ENCODE results near the gene TCERG1. TPM values are rescaled to one million over a fixed set of nuclear protein-coding genes. Genes with fewer than 3 reads are reported as not detected.
A peak's percentile ranks its signal among the peaks of the same experiment; 100 is the strongest.

Gene TCERG1
- total and polyA plus RNA-seq, 9 of the 15 experiments (the other 6 are each of a cell fraction or from before 2014, with no cell fraction given): 50.3 to 148 (median 119) TPM

DNA sequence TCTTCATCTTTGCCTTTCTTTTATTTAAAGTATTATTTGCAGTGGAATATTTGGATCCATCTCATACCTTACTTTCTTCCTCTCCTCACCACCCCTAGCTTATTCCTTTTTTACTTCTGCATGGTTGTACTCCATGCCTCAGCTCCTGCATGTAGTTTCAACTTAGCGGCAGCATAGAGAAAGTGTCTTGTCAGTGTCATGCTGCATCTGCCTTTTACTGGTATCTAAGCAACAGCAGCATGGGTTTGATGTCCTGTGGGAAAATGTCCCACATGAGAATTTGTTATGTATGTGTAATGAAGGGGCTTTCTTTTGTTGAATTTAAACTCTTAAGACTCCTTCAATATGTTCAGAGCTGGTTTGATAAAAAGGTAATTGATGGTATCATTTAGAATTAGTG, 20.6 kb downstream of the TCERG1 start:
- H3K4me2 ChIP-seq (ENCODE audit: insufficient read depth, low read length): no peak overlapping the region
- FAIRE-seq (no peak), DNase-seq (ENCODE audit: extremely low read depth in 1 of 4, low spot score in 3 of 4) (no peak), ATAC-seq (no peak)
- no peak overlapping the region for H2AFZ ChIP-seq (ENCODE audit: low read depth, low read length)
- CTCF ChIA-PET (ENCODE audit: low intra/inter-chr PET ratio): no interaction called here
- H3K9ac ChIP-seq (ENCODE audit: insufficient read depth in 1 of 2, low read depth in 2 of 2, low read length in 2 of 2): no peak overlapping the region
- H3K9me1 ChIP-seq (ENCODE audit: control insufficient read depth, insufficient read depth, low read length): no peaks in the 10 kb centered on the region
- peaks cover 87% of the 10 kb centered on the region for H3K36me3 ChIP-seq (ENCODE audit: control insufficient read depth, insufficient read depth, low read length)
- in situ Hi-C loops (cut with MboI) (no loop called here), intact Hi-C loops (cut with micrococcal nuclease) (no loop called here)
- POLR2A ChIA-PET: interaction anchor here (1.4 kb wide), 1 partner anchor 8 kb away, joined by 3 read pairs; no protein-coding TSS in a partner anchor
- H3K27me3 ChIP-seq (ENCODE audit: control insufficient read depth in 2 of 2, insufficient read depth in 2 of 2, low read length in 2 of 2): no peaks in the 10 kb centered on the region
- no peaks in the 10 kb centered on the region for H3K9me3 ChIP-seq (replicated peaks; ENCODE audit: control insufficient read depth, insufficient read depth, low read depth, low read length)
- TF ChIP-seq CBFA2T2 (conservative IDR thresholded peaks at IDR 0.05) (no peak), ZNF436 (CRISPR knock-in tag; IDR thresholded peaks at IDR 0.05) (no peak), RFX1 (IDR thresholded peaks at IDR 0.05) (0 out of 2 replicates have a peak, but pooled peaks have one; percentile 10)
- 82% methylated on average over 1 of the region's 1 CpG for WGBS (ENCODE audit: insufficient coverage, low coverage, missing lambda C conversion rate)
- H4K20me1 ChIP-seq (replicated peaks; ENCODE audit: control insufficient read depth, insufficient read depth, low read length): no peaks in the 10 kb centered on the region; the same call in 1 of the 2 replicates
- no peaks in the 10 kb centered on the region; a peak in 1 of 5 replicates for H3K4me1 ChIP-seq (replicated peaks in 1 of 2; ENCODE audit: control insufficient read depth in 2 of 2, insufficient read depth in 2 of 2, low read length in 2 of 2)
- no TSS peak for BruUV-seq (replicated peaks)
- no peak overlapping the region for H3K27ac ChIP-seq (ENCODE audit: extremely low read depth, low read depth, low read length)
- H3K79me2 ChIP-seq (ENCODE audit: control insufficient read depth, insufficient read depth, low read length): peaks cover 56% of the 10 kb centered on the region
- H3K4me3 ChIP-seq: no peak overlapping the region

DNA sequence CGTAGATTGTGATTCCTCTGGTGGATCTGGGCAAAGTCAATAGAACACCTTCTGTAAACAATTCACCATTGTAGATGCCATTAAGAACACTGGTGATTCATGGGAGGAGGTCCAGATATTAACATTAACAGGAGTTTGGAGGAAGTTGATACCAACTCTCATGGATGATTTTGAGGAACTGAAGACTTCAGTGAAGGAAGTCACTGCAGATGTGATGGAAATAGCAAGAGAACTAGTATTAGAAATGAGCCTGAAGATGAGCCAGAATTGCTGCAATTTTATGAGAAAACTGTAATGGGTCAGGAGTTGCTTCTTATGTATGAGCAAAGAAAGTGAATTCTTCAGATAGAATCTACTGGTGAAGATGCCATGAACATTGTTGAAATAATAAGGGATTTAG, 26.9 kb downstream of the TCERG1 start:
- no peaks in the 10 kb centered on the region for H4K20me1 ChIP-seq (replicated peaks; ENCODE audit: control insufficient read depth, insufficient read depth, low read length)
- ChIA-PET CTCF (ENCODE audit: low intra/inter-chr PET ratio) (no interaction called here), POLR2A (interaction anchor here (0.5 to 2.1 kb wide), 3 partner anchors 24 to 247 kb away, joined by 3 to 6 read pairs (median 4); no protein-coding TSS in a partner anchor)
- no peak overlapping the region for H3K9ac ChIP-seq (ENCODE audit: insufficient read depth in 1 of 2, low read depth in 2 of 2, low read length in 2 of 2)
- no peaks in the 10 kb centered on the region; the same call in 1 of the 3 replicates for H3K79me2 ChIP-seq (ENCODE audit: control insufficient read depth, insufficient read depth, low read length)
- intact Hi-C loops (cut with micrococcal nuclease): no loop called here
- H3K4me2 ChIP-seq (ENCODE audit: insufficient read depth, low read length): no peak overlapping the region
- FAIRE-seq: no peak
- DNase-seq (ENCODE audit: extremely low read depth in 1 of 4, low spot score in 3 of 4): no peak
- no peaks in the 10 kb centered on the region for H3K27me3 ChIP-seq (ENCODE audit: control insufficient read depth in 2 of 2, insufficient read depth in 2 of 2, low read length in 2 of 2)
- no peaks in the 10 kb centered on the region for H3K9me3 ChIP-seq (replicated peaks; ENCODE audit: control insufficient read depth, insufficient read depth, low read depth, low read length)
- no peaks in the 10 kb centered on the region for H3K4me1 ChIP-seq (replicated peaks in 1 of 2; ENCODE audit: control insufficient read depth in 2 of 2, insufficient read depth in 2 of 2, low read length in 2 of 2)
- BruUV-seq (replicated peaks): no TSS peak
- no peak overlapping the region for H3K4me3 ChIP-seq
- in situ Hi-C loops (cut with MboI): no loop called here
- no peak overlapping the region for H3K27ac ChIP-seq (ENCODE audit: extremely low read depth, low read depth, low read length)
- no peak for ATAC-seq
- H3K36me3 ChIP-seq (ENCODE audit: control insufficient read depth, insufficient read depth, low read length): peaks cover 95% of the 10 kb centered on the region
- H2AFZ ChIP-seq (ENCODE audit: low read depth, low read length): no peak overlapping the region
- H3K9me1 ChIP-seq (ENCODE audit: control insufficient read depth, insufficient read depth, low read length): no peaks in the 10 kb centered on the region
- 100% methylated on average over 1 of the region's 1 CpG for WGBS (ENCODE audit: insufficient coverage, low coverage, missing lambda C conversion rate)
- no peak for TF ChIP-seq TEAD4 (IDR thresholded peaks at IDR 0.05; ENCODE audit: low read length)
- TF ChIP-seq TEAD4 (CRISPR knock-in tag; IDR thresholded peaks at IDR 0.05; ENCODE audit: borderline replicate concordance): no peak
- TF ChIP-seq WHSC1 (IDR thresholded peaks at IDR 0.05; ENCODE audit: low read length): no peak
- TF ChIP-seq EZH2 (IDR thresholded peaks at IDR 0.05; ENCODE audit: borderline replicate concordance, low read depth, low read length): no peak
- TF ChIP-seq MTA3 (IDR thresholded peaks at IDR 0.05; ENCODE audit: borderline replicate concordance): no peak
- no peak for TF ChIP-seq TFAM (CRISPR knock-in tag; conservative IDR thresholded peaks at IDR 0.05)
- TF ChIP-seq, protein P1, sequence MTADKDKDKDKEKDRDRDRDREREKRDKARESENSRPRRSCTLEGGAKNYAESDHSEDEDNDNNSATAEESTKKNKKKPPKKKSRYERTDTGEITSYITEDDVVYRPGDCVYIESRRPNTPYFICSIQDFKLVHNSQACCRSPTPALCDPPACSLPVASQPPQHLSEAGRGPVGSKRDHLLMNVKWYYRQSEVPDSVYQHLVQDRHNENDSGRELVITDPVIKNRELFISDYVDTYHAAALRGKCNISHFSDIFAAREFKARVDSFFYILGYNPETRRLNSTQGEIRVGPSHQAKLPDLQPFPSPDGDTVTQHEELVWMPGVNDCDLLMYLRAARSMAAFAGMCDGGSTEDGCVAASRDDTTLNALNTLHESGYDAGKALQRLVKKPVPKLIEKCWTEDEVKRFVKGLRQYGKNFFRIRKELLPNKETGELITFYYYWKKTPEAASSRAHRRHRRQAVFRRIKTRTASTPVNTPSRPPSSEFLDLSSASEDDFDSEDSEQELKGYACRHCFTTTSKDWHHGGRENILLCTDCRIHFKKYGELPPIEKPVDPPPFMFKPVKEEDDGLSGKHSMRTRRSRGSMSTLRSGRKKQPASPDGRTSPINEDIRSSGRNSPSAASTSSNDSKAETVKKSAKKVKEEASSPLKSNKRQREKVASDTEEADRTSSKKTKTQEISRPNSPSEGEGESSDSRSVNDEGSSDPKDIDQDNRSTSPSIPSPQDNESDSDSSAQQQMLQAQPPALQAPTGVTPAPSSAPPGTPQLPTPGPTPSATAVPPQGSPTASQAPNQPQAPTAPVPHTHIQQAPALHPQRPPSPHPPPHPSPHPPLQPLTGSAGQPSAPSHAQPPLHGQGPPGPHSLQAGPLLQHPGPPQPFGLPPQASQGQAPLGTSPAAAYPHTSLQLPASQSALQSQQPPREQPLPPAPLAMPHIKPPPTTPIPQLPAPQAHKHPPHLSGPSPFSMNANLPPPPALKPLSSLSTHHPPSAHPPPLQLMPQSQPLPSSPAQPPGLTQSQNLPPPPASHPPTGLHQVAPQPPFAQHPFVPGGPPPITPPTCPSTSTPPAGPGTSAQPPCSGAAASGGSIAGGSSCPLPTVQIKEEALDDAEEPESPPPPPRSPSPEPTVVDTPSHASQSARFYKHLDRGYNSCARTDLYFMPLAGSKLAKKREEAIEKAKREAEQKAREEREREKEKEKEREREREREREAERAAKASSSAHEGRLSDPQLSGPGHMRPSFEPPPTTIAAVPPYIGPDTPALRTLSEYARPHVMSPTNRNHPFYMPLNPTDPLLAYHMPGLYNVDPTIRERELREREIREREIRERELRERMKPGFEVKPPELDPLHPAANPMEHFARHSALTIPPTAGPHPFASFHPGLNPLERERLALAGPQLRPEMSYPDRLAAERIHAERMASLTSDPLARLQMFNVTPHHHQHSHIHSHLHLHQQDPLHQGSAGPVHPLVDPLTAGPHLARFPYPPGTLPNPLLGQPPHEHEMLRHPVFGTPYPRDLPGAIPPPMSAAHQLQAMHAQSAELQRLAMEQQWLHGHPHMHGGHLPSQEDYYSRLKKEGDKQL (CRISPR knock-in tag; IDR thresholded peaks at IDR 0.05; ENCODE audit: borderline replicate concordance): no peak
